Limb (tissue), 2 donors: Measurements from ENCODE around the gene PPP1R12A.

Source experiments
- DNase-seq, 2 donors: peaks; one replicate each; pipeline ENCODE4 v3.0.0-alpha.2; 2016; ENCODE audit errors: extremely low spot score in 2 of 2

PPP1R12A gene

DNA sequence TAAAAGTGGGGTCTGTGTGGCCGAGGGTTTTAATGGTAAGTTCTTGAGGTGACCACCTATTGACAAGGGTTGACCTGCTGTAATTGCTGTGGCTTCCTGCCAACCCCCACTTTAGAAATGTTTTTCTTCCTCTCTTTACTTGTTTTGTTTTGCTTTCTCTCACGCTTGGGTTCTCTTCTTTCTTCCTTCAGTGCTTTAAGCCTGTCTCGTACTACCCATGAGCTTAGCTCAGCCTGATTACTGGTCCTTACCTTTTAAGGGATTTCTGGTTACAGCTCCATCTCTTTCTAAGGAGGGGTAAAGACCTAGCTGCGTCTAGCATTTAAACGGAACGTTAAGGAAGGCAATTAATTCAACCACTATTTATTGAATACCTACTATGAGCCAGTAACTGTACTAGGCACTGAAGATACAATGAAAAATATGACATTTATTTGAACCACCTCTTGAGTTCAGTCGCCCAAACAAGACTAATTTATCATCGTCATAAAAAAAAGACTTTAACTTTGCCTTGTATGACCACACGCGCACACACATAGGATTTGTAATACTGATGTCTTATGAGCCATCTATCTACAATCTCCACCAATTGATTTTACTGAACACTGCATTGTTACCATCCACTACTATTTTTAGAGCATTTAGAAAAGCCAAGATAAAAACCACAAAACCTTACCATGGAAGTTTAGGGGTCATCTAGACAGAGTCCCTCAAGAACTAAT, 888 bp upstream of the PPP1R12A start:
- DNase-seq, result no peak

DNA sequence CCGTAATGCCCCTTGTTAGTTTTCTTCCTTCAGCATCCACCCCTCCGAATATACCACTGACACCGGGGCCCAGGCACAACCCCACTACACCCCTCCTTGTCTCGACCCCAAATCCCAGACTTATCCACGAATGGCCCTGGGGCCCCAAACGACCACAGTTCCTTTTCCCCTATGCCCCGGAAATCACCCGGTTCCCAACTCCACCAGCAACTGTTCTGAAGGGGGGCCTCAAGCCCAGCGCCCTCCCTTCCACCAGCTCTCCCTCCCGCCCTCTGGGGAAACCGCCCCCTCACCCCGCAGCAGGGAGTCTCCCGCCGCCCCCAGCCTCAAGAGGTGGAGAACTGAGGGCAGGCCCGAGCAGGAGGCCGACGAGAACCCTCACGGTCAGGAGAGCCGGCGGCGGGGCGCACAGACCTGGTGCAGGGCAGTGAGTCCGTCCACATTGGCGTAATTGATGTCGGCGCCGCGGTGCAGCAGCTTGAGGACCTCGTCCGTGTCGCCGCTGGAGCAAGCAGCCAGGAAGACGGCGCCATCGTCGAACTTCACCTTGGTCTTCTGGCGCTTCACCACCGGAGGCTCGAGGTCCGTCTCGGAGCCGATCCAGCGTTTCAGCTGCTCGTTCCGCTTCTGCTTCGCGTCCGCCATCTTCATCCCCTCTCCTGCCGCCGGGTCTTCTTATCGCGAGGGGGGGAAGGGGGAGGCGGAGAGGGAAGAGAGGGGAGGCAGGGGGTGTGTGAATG, 446 bp downstream of the PPP1R12A start:
- DNase-seq, result peak; percentile 25 to 82

DNA sequence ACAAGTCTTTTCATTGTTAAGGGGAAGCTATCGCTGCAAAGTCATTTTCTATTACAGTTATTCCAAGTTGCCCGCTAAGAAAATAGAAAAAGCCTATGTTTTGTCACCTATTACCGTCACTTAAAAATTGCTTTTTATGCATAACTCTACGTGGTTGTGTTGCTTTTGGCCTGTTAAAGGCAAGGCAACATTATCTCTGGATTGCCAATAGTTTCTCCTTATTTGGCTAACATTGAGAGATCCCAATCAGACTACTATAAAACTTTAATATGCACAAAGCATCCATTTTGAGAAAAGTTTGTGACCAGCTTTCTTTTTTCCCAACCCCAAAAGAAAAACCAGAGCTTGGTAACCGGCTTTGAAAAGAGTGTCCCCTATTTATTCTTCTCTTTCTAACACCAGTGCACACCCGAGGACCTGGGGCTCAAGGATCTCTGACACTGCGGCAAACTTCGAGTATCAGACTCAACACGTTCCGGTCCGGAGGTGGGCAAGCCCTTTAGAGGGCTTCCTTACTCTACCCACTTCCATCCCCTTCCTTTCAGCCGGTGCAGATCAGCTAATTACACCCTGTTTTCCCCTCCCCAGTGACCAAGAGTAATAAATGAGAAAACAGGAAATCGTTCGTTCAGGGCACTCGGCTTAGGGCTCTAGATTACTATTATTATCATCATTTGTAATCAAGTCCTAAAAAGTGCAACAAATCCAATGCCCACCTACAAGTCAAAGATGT, 1.2 kb downstream of the PPP1R12A start:
- DNase-seq, result peak; percentile 7 to 41

DNA sequence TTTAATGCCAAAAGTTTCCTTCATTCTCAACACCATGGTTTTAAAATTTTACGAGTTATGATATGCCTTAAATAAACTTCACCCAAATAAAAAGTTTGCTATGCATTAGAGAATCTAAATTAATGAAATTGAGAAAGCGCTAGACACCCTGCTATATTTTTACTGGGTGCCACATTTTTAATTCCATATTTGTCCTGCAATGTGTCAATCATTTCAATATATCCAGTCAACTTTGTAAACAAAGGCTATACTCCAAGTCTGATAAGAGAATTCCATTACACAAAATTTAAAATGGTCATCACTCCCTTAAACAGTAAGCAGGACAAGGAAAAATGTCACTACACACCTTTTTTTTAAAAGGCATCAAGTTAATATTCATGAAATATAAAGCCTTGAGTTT, 1.9 kb downstream of the PPP1R12A start:
- DNase-seq, result no peak

DNA sequence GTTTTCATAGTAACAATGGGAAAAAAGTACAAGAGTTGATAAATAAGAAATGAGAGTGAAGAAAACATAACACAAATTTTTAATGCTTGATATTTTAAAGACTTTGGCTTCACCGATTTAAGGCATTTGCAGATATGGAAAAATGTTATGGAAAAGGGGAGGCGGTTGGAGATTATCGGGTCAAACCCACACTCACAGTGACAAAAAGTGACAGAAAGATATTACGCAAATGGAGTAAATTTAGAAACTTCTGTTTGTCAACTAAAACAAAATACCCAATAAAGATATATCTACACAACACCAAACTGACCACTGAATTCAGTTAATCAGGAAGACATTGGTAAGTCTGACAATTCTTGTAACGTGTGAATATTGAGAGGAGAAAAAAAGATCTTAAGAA, 2.5 kb downstream of the PPP1R12A start:
- no peak for DNase-seq

DNA sequence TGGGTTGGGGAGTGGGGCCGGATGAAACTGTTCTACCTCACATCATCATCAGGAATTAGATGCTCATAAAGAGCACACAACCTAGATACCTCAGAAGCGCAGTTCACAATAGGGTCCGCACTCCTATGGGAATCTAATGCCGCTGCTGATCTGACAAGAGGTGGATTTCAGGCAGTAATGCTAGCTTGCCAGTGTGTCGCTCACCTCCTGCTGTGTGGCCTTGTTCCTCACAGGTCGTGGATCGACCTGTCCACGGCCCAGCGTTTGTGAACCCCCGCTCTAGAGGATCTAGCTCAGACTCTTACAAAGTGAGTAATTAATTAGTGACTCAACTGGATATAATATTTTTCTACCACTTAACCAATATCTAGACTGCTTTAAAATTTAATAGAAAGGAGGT, 5.8 kb downstream of the PPP1R12A start:
- no peak for DNase-seq

DNA sequence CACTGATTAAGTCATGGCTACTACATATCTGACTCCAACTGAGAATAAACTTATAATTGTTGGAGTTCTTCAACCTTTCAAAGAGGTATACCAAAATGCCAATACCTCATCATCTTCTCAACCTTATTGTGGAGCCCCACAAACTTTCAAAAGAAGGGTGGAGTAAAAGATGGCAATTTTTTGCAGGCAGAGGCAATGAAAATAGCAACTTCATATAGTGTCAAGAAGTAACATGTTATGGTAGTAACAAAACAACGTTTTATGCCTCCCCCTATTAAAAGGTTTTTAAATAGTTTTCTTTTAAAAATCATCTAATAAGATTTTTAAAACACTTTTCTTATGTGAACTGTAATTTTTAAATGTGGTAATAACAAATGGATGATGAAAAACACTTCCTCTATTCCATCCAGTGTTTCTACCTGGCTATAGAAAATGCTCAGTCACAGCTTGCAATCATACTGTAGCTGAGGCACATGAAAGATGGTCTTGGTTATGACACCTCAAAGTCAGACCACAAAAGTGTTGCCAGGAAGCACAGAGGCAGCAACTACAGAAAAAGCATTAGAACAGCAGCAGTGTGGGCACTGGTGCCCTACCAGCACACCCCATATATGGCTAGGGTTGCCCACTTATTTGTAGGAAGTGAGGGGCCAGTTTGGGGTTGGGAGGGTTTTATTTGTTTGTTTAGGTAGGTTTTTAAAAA, 7.0 kb downstream of the PPP1R12A start:
- DNase-seq, result no peak

DNA sequence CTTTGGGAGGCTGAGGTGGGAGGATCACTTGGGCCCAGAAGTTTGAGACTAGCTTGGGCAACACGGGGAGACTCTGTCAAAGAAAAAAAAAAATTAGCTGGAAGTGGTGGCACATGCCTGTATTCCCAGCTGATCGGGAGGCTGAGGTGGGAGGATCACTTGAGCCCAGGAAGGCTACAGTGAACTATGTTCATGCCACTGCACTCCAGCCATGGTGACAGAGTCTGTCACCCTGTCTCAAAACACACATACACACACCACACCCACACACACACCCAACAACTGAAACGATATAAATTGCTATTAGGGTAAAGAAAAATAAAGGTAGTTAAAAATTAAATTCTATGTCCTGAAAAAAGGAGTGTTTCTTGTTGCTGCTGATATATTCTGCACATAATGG, 7.9 kb downstream of the PPP1R12A start:
- no peak for DNase-seq

DNA sequence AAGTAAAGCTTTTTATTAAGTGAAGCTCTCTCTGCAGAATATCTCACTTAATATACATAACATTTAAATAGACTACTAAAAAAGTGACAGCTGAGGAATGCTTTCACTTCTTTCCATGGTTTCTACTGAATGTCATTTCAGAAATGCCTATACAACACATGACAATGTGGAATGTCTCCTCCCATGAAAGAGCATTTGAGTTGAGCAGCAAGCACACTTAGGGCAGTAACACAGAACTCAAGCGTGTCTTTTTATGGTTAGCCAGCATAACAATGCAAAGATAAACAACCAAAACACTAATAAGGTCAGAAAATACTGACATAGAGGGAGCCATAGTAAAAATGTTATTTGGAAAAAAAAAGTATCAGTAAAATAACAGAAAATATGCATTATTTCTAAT, 9.4 kb downstream of the PPP1R12A start:
- peak in 1 of 2 donors; percentile 6 for DNase-seq

DNA sequence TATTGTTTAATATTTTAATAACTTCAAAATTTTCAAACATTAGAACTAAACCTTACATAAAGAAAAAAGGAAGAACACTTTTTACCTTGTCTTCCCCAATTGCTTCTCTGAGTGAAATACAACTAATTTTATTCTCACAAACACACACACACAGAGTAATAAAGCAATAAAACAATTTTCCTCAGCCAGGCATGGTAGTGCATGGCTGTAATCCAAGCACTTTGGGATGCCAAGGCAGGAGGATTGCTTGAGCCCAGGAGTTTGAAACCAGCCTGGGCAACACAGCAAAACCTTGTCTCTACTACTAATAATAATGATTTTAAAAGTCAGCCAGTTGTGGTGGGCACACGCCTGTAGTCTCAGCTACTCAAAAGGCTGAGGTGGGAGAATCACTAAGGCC, 13.1 kb downstream of the PPP1R12A start:
- no peak for DNase-seq

DNA sequence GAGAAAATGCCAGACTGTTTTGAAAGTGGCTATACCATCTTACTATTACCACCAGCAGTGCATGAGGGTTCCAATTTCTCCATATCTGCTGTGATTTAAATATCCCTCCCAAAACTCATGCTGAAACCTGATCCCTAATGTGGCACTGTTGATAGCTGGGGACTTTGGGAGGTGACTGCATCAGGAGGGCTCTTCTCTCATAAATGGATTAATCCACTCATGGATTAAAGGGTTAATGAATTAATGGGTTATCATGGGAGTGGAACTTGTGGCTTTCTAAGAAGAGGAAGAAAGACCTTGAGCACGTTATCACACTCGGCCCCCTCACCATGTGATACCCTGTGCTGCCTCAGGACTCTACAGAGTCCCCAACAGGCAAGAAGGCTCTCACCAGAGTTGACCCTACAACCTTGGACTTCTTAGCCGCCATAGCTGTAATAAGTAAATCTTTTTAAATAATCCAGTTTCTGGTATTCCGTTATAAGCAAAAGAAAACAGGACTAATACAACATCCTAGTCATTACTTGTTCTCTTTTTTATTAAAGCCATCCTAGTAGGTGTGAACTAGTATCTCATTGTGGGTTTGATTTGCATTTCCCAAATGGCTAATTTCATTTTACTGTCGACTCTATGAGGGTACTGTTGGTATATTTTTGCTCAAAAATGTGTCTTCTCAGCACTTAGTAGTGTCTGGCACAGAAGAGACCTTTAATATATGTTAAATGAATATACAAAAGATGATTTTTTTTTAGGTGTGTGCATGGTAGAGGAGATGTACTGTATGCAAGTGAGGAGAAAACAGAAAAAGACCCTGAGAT, 14.3 kb downstream of the PPP1R12A start:
- DNase-seq, result no peak

DNA sequence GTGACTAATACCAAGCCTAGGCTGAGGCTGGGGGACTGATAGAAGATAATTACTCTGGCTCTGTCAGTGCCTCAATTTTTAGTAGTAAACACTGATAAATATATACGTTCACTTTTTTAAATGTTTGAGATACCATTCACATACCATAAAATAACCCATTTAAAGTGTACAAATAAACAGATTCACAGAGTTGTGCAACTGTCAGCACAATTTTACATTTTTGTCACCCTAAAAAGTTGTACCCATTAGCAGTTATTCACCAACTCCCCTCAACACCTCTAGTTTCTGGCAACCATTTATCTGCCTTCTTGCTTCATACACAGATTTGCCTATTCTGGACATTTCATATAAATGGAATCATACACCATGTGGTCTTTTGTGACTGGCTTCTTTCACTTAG, 15.1 kb downstream of the PPP1R12A start:
- DNase-seq, result no peak

DNA sequence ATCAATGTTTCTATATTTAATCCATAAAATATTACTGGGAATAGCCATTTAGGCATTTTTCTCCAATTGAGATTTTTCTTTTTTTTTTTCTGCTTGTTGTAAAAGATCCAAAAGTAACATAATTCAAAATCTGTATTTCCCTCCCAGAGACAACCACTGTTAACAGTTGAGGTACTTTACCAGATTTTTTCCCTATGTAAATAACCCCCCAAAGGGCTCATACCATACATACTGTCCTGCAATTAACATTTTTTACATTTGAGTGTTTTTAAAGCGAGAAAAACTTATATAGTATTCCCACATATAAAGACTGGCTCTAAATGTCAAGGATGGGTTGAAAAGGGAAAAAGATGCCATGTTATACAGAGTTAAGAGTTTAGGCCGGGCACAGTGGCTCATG, 18.1 kb downstream of the PPP1R12A start:
- no peak for DNase-seq

DNA sequence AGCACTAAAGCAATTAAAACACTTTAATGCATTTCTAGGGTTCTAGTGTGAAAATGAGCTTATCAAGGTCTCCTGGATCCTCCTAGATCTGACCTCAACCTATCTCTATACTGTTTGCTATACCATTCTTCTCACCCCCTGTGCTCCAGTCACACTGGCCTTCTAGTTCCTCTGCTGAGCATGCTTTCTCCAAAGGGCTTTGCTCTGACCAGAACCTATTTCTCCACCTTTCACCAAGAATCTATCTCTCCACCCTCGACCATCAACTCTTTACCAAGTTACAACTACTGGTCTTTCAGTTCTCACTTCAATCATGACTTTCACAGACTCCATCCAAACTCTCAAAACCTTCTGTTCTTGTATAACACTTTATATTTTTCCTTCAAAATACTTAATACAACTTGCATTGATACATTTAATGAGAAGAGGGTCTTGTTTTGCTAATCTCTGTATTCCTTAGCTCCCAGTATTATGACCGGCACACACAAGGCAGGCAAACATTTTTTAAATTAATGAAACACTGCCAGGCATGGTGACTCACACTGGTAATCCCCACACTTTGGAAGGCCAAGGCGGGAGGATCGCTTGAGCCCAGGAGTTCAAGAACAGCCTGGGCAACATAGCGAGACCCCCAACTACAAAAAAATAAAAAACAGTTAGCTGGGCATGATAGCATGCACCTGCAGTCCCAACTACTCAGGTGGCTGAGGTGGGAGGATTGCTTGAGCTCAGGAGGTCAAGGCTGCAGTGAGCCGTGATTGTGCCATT, 22.8 kb downstream of the PPP1R12A start:
- no peak for DNase-seq

DNA sequence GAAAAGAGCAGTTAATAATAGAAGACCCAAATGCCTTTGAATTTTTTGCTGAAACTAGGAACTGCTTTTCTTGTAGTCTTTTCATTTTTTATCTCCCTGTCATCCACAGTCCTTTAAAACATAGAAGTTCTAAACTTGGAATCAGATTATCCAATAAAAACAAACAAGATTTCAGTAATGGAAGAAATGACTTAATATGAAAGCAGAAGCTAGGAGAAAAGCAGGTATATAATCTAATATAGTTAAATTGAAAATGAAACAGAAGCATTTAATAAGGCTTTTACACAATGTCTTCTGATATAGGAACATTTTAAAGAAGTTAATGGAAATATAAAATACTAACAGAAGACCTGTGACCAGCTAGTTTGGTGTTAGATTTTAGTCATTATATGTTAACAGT, 26.5 kb downstream of the PPP1R12A start:
- no peak for DNase-seq

DNA sequence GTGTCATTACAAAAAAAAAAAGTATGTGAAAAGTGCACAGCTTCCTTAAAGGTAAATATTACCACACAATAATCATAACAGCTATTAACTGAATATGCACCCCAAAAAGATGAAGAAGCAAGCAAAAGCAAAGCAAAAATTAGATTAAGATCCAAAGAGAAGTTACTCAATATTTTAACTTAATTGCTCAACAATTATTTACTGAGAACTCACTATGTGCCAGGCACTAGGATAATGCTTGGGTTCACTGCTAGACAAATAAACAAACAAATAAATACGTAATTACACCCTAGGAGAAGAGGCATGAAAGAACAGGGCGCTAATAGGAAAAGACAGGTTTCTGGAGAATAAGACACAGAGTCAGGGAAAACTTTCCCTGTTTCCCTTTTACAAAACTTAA, 33.4 kb downstream of the PPP1R12A start:
- no peak for DNase-seq

DNA sequence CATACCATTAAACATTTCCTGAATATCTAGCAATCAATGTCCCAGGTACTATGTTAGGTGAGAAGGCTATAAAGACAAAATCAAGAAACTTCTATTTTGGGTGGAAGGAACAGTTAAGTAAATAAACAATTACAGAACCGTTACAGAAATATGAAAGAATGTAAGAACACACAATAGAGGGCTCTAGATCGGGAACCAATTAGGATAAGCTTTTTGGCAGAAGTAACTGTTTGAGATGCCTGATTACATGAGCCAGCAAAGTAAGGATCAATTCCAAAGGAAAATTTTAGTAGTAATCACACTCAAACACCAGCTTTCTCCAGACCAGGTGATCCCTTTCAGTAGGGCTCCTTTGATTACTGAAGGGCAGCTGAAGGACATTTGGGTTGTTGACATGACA, 33.9 kb downstream of the PPP1R12A start:
- no peak for DNase-seq

DNA sequence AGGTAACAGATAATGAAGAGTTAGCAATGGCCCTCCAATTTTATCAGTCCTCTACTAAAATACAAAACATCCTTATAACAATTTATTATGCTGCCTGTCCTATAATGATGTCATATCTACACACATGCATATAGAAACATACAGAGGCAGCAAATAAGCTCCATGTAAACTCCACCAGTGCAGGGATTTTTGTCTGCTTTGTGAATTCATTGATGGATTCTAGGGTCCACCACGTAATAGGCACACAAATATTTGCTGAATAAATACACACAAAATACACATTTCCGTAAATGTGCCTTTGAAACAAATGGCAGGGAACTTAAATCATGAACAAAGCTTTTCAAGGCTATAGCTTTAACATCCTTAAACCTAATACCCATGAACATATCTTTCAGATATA, 34.7 kb downstream of the PPP1R12A start:
- DNase-seq, result no peak

DNA sequence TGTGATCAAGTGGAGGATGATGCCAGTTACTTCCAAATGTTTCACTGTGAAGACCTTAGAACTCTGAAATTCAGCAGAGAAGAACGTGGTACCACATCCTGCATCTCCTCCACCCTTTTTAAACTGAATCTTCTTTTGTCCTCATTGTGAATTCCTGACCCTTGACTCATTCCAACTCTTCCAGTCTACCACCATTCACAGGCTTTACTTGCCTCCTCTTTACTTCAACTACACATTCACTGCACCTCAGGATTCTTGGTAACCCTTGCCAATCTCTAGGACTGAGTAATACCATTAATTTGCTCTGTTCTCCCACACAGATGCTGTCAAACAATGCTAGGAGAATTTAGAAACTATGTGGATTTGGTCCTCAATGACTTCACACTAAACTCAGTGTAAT, 37.3 kb downstream of the PPP1R12A start:
- DNase-seq, result no peak

DNA sequence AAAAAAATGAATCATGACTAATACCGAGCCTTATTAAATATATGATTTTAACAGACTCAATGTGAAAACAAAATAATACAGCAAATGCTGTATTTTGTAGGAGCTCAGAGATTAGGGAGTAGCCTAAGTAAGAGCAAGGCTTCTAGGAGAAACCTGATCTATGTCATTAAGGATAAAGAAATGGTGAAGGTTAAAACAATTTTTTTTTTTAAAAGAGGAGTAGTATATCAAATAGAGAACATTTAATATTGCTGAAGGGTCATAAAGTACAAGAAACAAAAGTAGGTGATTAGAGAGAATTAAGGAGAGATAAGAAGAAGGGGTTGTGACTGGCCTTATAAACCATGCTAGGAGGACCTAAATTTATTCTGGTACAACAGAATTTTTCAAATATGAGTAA, 39.1 kb downstream of the PPP1R12A start:
- DNase-seq, result no peak
